ENCODE data around the gene TNNC1.

The TNNC1 gene

DNA sequence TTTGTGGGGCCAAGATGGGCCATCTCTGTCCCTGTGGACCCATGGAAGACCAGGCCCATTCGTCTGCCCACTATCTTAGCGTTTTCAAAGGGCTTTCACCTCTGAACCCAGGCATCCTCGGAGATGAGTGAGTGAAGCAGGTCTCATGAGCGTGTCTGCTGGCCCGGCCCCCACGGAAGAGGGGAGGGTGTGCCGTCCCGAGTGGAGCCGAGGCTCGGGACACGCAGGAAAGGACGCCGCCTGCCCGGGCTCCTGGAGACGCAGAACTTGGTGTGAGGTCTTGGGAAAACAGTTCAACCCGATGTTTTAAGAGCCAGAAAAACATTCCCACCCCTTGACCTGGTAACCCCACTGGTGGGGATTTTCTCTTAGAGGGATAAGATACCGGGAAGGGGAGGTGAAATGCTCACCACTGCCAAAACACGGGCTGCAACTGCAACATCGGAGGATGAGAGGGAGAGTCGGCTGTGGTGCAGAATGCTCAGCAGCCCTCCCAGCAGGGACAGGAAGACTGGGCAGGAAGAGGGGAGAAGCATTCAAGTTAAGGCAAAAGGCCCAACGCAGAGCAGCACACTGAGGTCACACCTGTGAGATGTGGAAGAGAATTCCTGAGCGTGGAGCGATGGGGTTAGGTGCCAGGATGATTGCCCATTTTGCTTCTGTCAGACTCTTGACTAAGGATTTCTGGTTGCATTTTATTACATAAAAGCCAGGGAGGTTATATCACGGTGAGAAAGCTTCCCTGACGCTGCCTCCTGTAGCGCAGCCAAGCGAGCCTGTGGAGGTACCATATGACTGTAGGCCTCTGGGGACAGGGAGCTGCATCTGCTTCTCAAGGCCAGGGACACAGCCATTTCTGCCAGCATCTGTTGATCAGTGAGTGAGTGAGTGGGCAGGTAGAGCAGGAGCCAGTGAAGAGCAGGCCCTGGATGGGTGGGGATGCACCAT lies 27.2 kb upstream of the TNNC1 start:
- TF ChIP-seq SP1 (IDR thresholded peaks at IDR 0.05) (no peak), SUZ12 (IDR thresholded peaks at IDR 0.05) (no peak), NFRKB (IDR thresholded peaks at IDR 0.05) (no peak), FOXM1 (IDR thresholded peaks at IDR 0.05; ENCODE audit: borderline replicate concordance) (no peak), HDGF (IDR thresholded peaks at IDR 0.05; ENCODE audit: borderline replicate concordance) (no peak), FOXK2 (IDR thresholded peaks at IDR 0.05) (no peak), FOXA1 (IDR thresholded peaks at IDR 0.05) (no peak)
- CTCF ChIA-PET = interaction anchor here (1.7 kb wide), 1 partner anchor 11 kb away, joined by 5 read pairs; no protein-coding TSS in a partner anchor
- no peak for DNase-seq (ENCODE audit: extremely low spot score)
- POLR2A ChIA-PET = no interaction called here

DNA sequence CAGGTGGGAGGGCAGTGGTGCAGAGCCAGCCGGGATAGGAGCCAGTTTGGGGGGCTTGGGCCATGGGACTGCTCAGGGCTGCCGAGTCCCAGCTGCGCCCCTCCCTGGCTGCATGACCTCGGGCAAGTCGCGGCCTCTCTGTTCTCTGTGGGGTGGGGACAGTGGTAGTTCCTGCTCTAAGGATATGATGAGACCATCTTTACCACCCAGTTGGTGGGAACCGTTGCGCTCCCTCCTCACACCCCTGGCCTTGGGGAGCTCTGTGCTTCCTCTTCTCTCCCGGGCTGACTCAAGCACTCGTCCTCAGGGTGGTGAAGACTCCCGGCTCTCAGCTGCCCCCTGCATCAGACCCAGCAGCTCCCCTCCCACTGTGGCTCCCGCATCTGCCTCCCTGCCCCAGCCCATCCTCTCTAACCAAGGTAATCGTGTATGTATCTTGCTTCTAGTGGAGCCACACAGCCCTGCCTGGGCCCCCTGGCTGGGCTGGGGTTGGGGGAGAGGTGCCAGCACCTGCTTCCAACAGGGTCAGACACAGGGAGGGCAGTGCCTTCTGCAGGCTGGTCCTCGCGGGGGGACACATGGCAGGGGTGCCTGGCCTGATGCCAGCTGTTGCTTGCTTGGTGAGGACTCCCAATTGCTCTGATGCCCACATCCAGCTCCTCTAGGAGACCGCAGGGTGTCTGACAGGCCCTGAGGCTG lies 26.2 kb upstream of the TNNC1 start:
- ChIA-PET CTCF (interaction anchor here (0.5 kb wide), 1 partner anchor 133 kb away, joined by 3 read pairs; no protein-coding TSS in a partner anchor), POLR2A (no interaction called here)
- no peak for TF ChIP-seq BHLHE40 (IDR thresholded peaks at IDR 0.05; ENCODE audit: borderline replicate concordance)
- no peak for TF ChIP-seq LEF1 (IDR thresholded peaks at IDR 0.05; ENCODE audit: borderline replicate concordance)
- no peak for DNase-seq (ENCODE audit: extremely low spot score)

DNA sequence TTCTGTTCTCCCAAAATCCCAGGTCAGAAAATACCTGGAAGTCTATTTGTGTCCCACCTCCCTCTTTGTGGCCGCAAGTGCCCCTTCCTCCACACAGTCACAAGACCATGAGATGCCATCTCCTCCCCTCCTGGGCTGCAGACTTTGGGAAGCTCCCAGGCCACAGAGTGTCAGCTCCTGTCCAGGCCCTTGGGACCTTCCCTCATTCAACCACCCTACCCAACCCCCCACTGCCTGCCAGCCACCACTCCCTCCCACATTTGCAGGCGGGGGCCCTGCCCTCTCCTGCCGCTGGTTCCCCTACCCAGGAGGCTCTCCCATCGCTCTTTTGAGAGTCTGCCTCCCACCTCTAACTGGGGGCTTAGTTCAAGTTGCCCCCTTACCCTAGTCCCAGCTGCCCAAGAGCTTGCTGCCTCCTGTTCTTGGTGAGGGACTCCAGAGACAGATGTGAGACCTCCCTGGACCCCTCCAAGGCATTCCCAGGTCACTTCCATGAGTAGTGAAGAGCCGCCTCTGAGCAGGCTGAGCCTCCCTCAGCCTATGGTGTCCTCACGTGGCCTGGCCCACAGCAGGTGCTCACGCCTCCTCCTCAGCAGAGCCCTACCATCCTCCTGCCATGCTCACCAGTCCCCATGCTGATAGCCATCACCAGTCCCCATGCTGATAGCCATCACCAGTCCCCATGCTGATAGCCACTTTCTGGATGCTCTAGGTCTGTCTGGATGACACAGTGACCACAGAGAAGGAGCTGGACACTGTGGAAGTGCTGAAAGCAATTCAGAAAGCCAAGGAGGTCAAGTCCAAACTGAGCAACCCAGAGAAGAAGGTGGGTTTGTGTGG lies 25.4 kb upstream of the TNNC1 start:
- POLR2A ChIA-PET = no interaction called here
- DNase-seq (ENCODE audit: extremely low spot score) = no peak
- CTCF ChIA-PET = interaction anchor here (0.5 kb wide), 1 partner anchor 133 kb away, joined by 3 read pairs; no protein-coding TSS in a partner anchor
- TF ChIP-seq FOXM1 (IDR thresholded peaks at IDR 0.05; ENCODE audit: borderline replicate concordance) = no peak
- TF ChIP-seq SUZ12 (IDR thresholded peaks at IDR 0.05) = no peak
- no peak for TF ChIP-seq CTBP1 (IDR thresholded peaks at IDR 0.05; ENCODE audit: borderline replicate concordance)
- no peak for TF ChIP-seq ZNF384 (IDR thresholded peaks at IDR 0.05)
- no peak for TF ChIP-seq BHLHE40 (IDR thresholded peaks at IDR 0.05; ENCODE audit: borderline replicate concordance)
- no peak for TF ChIP-seq ELF4 (IDR thresholded peaks at IDR 0.05)

DNA sequence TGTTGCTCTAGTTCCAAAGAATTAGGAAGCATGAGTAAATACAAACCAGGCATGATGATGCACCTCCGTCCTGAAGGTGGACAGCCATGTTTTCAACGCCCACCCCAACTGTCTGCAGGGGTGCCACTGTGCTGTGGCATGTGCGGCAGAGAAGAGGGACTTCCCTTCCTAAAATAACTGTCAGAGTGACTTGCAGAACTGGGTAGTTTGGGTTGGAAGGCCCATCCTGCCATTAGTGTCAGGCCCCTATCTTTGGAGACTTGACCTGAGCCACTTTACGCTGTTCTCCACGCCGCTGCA lies 23.9 kb upstream of the TNNC1 start:
- TF ChIP-seq ZNF384 (IDR thresholded peaks at IDR 0.05) = no peak
- no peak for TF ChIP-seq TARDBP (IDR thresholded peaks at IDR 0.05)
- no peak for TF ChIP-seq FOXM1 (IDR thresholded peaks at IDR 0.05; ENCODE audit: borderline replicate concordance)
- TF ChIP-seq, protein P1, sequence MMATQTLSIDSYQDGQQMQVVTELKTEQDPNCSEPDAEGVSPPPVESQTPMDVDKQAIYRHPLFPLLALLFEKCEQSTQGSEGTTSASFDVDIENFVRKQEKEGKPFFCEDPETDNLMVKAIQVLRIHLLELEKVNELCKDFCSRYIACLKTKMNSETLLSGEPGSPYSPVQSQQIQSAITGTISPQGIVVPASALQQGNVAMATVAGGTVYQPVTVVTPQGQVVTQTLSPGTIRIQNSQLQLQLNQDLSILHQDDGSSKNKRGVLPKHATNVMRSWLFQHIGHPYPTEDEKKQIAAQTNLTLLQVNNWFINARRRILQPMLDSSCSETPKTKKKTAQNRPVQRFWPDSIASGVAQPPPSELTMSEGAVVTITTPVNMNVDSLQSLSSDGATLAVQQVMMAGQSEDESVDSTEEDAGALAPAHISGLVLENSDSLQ (IDR thresholded peaks at IDR 0.05) = no peak
- TF ChIP-seq FOXA1 (IDR thresholded peaks at IDR 0.05) = no peak
- TF ChIP-seq HDGF (IDR thresholded peaks at IDR 0.05; ENCODE audit: borderline replicate concordance) = no peak
- no peak for TF ChIP-seq LEF1 (IDR thresholded peaks at IDR 0.05; ENCODE audit: borderline replicate concordance)
- TF ChIP-seq SP1 (IDR thresholded peaks at IDR 0.05) = no peak
- TF ChIP-seq CTBP1 (IDR thresholded peaks at IDR 0.05; ENCODE audit: borderline replicate concordance) = no peak
- TF ChIP-seq ARNT (IDR thresholded peaks at IDR 0.05) = no peak
- TF ChIP-seq L3MBTL2 (conservative IDR thresholded peaks at IDR 0.05) = no peak
- no peak for TF ChIP-seq BHLHE40 (IDR thresholded peaks at IDR 0.05; ENCODE audit: borderline replicate concordance)
- no peak for TF ChIP-seq NFRKB (IDR thresholded peaks at IDR 0.05)
- no peak for TF ChIP-seq SUZ12 (IDR thresholded peaks at IDR 0.05)
- TF ChIP-seq FOXK2 (IDR thresholded peaks at IDR 0.05) = no peak
- no peak for TF ChIP-seq ELF4 (IDR thresholded peaks at IDR 0.05)
- ChIA-PET CTCF (no interaction called here), POLR2A (no interaction called here)
- DNase-seq (ENCODE audit: extremely low spot score) = no peak

DNA sequence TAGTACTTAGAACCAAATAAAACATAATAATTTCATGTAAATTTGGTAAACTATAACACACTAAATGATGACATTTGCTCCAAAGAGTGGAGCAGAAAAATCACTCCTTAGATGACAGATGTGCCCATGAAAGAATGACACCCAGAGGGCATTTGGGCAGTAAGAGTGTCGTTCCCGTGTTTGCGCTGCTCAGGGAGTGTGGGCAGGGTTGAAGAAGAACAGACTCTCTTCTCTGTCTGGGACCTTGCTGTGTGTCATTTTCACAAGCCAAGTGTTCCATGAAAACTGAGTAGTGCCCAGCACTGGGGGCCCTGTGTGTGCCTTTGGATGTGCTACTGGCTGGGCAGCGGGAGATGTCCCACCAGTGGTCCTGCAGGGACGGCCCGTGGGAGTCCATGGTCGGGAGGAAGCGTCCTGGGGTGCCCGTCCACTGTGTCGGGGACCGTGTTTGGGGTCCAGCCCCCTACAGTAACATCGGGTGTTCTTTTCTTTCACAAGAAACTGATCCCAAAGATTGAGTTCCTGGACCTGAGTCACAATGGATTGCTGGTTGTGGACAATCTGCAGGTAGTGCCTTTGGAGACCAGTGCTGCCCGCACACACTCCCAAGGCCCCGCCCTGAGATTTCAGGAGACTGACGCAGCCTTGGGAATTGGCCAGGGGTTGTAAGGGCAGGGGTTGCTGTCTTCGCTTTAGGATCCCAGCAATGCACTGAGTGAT lies 23.4 kb upstream of the TNNC1 start:
- TF ChIP-seq, protein P1 (IDR thresholded peaks at IDR 0.05) = no peak
- TF ChIP-seq FOXA1 (IDR thresholded peaks at IDR 0.05) (no peak), BHLHE40 (IDR thresholded peaks at IDR 0.05; ENCODE audit: borderline replicate concordance) (no peak), FOXK2 (IDR thresholded peaks at IDR 0.05) (no peak), ELF4 (IDR thresholded peaks at IDR 0.05) (no peak), SUZ12 (IDR thresholded peaks at IDR 0.05) (no peak), LEF1 (IDR thresholded peaks at IDR 0.05; ENCODE audit: borderline replicate concordance) (no peak), HDGF (IDR thresholded peaks at IDR 0.05; ENCODE audit: borderline replicate concordance) (no peak), L3MBTL2 (conservative IDR thresholded peaks at IDR 0.05) (no peak), ZNF384 (IDR thresholded peaks at IDR 0.05) (no peak), SP1 (IDR thresholded peaks at IDR 0.05) (no peak), ARNT (IDR thresholded peaks at IDR 0.05) (no peak), TARDBP (IDR thresholded peaks at IDR 0.05) (no peak), FOXM1 (IDR thresholded peaks at IDR 0.05; ENCODE audit: borderline replicate concordance) (no peak), CTBP1 (IDR thresholded peaks at IDR 0.05; ENCODE audit: borderline replicate concordance) (no peak), NFRKB (IDR thresholded peaks at IDR 0.05) (no peak)
- no peak for DNase-seq (ENCODE audit: extremely low spot score)
- CTCF ChIA-PET = no interaction called here
- POLR2A ChIA-PET = no interaction called here
